Colonic mucosa (tissue), 4 donors: ENCODE results near the gene CACNA1D. TPM values are rescaled to one million over a fixed set of nuclear protein-coding genes. Genes with fewer than 3 reads are reported as not detected.

Experiments
- DNase-seq: peaks from one replicate; pipeline ENCODE4 v3.0.0-alpha.2; 2020
- H3K27ac ChIP-seq: fragments of 200-600 bp; one replicate; pipeline ENCODE4 v1.8.0; 2021
- H3K27me3 ChIP-seq: fragments of 200-600 bp; one replicate; pipeline ENCODE4 v1.8.0; 2021
- H3K36me3 ChIP-seq: fragments of 200-600 bp; one replicate; pipeline ENCODE4 v1.8.0; 2021
- H3K4me1 ChIP-seq: fragments of 200-600 bp; one replicate; pipeline ENCODE4 v1.8.0; 2021; ENCODE audit warnings: mild to moderate bottlenecking
- H3K4me3 ChIP-seq: fragments of 200-600 bp; one replicate; pipeline ENCODE4 v1.8.0; 2021
- H3K9ac ChIP-seq, 2 donors: one replicate each; pipeline ENCODE4 v1.7.0; 2013; ENCODE audit warnings: control low read depth in 2 of 2, low read depth in 2 of 2, low read length in 2 of 2
- H3K9me3 ChIP-seq: fragments of 200-600 bp; one replicate; pipeline ENCODE4 v1.8.0; 2021
- intact Hi-C: fragments of 100-400 bp; cut with DNase I; formaldehyde crosslinking; loops from one replicate; pipeline ENCODE4 v1.14.1; 2022
- total RNA-seq, 2 donors: library from RNA; stranded (reverse); fragmentation: NEBNext Ultra II Directional in 1 of 2; extraction: Animal tissue kit (Norgen Biotek cat#: 25700) in 1 of 2; gene quantifications; one replicate each; pipeline ENCODE4 v1.2.1, GENCODE V29; 2021
- TF ChIP-seq, protein P1 (sequence below): fragments of 200-600 bp; IDR thresholded peaks from one replicate; pipeline ENCODE4 v1.8.0; 2022; ENCODE audit warnings: antibody characterized with exemption, mild to moderate bottlenecking
- donor health status: healthy.
- donor health status: DM: no; HTN: no; CAD: no.
- donor health status: DM: no; HTN: no; CAD: no.

CACNA1D gene
- total RNA-seq, 2 donors from 2014 or later, result 9.6 to 17.1 TPM

DNA sequence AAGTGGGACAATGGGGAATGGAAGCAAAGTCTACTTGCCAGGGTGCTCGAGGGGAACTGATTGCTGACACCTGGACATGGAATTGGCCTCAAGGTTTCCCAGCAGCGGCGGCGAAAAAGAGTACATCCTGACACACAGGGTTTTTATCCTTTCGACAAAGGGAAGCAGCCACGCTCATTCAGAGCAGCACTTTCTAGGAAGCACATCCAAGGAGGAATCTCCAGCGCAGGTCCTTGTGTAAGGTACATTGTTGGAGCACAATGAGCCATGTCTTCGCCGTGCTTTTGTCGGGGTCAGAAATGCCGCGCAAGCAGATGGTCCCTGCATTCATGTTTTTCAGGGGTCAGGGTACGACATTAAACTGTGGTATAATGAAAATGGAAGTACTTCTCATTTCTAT lies 16.8 kb downstream of the CACNA1D start:
- no peak overlapping the region for H3K4me3 ChIP-seq
- H3K9me3 ChIP-seq, result no peaks in the 10 kb centered on the region
- intact Hi-C loops, result no loop called here
- TF ChIP-seq, protein P1, sequence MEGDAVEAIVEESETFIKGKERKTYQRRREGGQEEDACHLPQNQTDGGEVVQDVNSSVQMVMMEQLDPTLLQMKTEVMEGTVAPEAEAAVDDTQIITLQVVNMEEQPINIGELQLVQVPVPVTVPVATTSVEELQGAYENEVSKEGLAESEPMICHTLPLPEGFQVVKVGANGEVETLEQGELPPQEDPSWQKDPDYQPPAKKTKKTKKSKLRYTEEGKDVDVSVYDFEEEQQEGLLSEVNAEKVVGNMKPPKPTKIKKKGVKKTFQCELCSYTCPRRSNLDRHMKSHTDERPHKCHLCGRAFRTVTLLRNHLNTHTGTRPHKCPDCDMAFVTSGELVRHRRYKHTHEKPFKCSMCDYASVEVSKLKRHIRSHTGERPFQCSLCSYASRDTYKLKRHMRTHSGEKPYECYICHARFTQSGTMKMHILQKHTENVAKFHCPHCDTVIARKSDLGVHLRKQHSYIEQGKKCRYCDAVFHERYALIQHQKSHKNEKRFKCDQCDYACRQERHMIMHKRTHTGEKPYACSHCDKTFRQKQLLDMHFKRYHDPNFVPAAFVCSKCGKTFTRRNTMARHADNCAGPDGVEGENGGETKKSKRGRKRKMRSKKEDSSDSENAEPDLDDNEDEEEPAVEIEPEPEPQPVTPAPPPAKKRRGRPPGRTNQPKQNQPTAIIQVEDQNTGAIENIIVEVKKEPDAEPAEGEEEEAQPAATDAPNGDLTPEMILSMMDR, result no peak
- no peak overlapping the region for H3K27ac ChIP-seq
- H3K4me1 ChIP-seq, result no peaks in the 10 kb centered on the region
- H3K9ac ChIP-seq, result no peak overlapping the region
- no peaks in the 10 kb centered on the region for H3K27me3 ChIP-seq
- DNase-seq, result no peak
- no peaks in the 10 kb centered on the region for H3K36me3 ChIP-seq

DNA sequence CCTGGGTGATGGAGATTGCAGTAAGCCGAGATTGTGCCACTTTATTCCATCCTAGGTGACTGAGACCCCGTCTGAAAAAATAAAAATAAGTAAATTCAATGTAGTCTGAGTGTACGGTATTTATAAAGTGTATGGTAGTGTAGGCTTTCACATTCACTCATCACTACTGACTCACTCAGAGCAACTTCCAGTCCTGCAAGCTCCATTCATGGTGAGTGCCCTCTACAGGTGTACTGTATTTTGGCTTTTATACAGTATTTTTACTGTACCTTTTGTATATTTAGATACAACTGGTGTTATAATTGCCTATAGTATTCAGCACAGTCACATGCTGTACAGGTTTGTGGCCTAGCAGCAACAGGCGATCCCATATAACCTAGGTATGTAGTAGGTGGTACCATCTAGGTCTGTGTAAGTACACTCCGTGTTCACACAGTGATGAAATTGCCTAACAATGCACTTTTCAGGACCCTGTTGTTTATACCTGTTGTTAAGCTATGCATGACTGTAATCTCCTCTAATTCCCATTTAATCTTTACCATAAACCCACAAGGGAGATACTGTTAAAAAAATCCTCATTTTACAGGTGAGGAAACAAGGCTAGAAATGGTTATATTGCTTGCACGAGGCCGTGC lies 19.3 kb downstream of the CACNA1D start:
- Histone ChIP-seq H3K27ac (no peak overlapping the region), H3K27me3 (no peaks in the 10 kb centered on the region), H3K4me1 (no peaks in the 10 kb centered on the region), H3K36me3 (no peaks in the 10 kb centered on the region), H3K4me3 (no peak overlapping the region), H3K9ac (no peak overlapping the region), H3K9me3 (no peaks in the 10 kb centered on the region)
- intact Hi-C loops, result no loop called here
- TF ChIP-seq, protein P1, result no peak
- DNase-seq, result no peak

DNA sequence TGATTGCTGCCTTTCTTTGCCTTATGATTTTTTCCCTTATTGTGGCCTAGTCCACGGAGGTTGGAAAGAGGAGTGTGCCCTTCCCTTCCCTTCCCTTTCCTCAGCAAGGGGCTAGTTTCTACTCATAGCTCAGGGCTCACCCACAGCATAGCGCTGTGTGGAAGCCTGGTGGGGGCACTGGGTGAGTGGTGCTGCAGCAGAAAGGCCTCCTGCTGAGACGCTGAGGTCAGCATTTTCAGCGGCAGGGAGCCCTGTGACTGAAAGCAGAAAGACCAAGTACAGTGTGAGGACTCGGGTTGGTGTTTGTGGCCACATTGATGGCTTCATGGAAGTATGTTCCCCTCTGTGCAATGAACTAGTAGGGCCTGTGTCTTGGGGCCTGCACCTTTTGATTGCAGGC lies 21.9 kb downstream of the CACNA1D start:
- no peak for DNase-seq
- intact Hi-C loops, result no loop called here

DNA sequence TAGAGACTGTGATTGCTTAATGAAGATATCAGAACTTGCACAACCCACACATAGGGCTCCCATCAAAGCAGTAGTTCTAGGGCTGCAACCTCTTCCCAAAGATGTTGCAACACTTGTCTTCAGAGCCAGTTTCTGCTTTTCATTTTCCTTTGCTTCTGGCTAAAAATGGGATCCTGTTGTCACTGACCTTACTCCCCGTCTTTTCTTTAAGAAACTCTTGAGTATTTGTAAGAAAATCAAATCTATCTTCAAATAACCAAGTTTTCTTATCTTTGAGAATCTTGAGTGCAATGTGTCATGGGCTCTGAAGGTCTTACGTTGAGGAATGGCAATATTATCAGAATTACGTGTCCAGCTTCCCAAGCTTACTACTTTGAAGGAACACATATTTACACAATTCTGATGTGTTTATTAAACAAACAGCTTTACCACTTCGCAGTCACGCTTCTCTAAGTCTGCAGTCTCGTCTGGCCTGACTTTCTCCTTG lies 24.1 kb downstream of the CACNA1D start:
- H3K9me3 ChIP-seq, result no peaks in the 10 kb centered on the region
- H3K4me1 ChIP-seq, result no peaks in the 10 kb centered on the region
- H3K27ac ChIP-seq, result no peak overlapping the region
- no peaks in the 10 kb centered on the region for H3K27me3 ChIP-seq
- TF ChIP-seq, protein P1, result no peak
- H3K9ac ChIP-seq, result no peak overlapping the region
- DNase-seq, result no peak
- intact Hi-C loops, result no loop called here
- no peak overlapping the region for H3K4me3 ChIP-seq
- no peaks in the 10 kb centered on the region for H3K36me3 ChIP-seq

More for the DNA sequence above, 21.9 kb downstream of the CACNA1D start:
- Histone ChIP-seq H3K4me1 (no peaks in the 10 kb centered on the region), H3K27me3 (no peaks in the 10 kb centered on the region), H3K36me3 (no peaks in the 10 kb centered on the region), H3K9ac (no peak overlapping the region), H3K27ac (no peak overlapping the region), H3K4me3 (no peak overlapping the region), H3K9me3 (no peaks in the 10 kb centered on the region)
- TF ChIP-seq, protein P1, result no peak

GRCh38 chr3:53519065-53519709 lies 24.8 kb downstream of the CACNA1D start:
- no peak overlapping the region for H3K4me3 ChIP-seq
- TF ChIP-seq, protein P1, result no peak

More at GRCh38 chr3:53519065-53519709, 24.8 kb downstream of the CACNA1D start:
- H3K9ac ChIP-seq, result no peak overlapping the region
- no peaks in the 10 kb centered on the region for H3K36me3 ChIP-seq
- H3K27me3 ChIP-seq, result no peaks in the 10 kb centered on the region
- no peak for DNase-seq
- H3K27ac ChIP-seq, result no peak overlapping the region
- H3K4me1 ChIP-seq, result no peaks in the 10 kb centered on the region
- H3K9me3 ChIP-seq, result no peaks in the 10 kb centered on the region
- intact Hi-C loops, result no loop called here
